ENCODE results near the gene DMXL2.
"Not testable (repeated sequence)": the region's sequence is repeated elsewhere in the genome, so short reads cannot be mapped to it uniquely, and the experiment has no call there.

The DMXL2 gene

DNA sequence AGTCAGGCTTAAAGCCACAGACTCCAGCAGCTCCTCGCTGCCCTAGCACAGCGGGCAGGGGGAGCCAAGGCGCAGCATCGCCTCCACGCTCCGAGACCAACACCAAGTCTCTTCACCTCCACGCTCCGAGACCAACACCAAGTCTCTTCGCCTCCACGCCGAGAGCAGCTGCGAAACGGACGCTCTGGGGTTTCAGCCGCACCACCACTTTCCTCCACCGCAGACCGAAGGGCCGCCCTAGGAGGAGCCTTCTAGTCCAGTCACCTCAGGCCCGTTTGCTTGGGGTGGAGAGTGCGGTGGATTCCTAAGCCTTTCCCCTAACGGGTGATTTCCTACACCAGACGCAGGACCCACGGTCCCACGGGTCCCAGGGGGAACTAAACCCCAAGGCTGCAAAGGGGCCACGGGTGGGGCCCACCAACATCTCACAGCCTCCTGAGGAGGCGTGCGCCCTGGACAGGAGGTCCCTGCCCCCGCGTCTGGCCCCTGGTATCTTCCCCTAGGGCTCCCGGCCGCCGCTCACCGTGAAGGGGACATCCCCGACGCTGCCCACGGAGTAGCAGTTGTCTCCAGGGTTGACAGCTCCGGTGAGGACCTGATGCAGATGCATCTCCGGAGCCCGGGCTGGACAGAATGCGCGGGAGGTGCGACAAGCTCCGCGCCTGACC lies 501 bp downstream of the DMXL2 start:
- DNase-seq (ENCODE audit: low spot score), result no peak

DNA sequence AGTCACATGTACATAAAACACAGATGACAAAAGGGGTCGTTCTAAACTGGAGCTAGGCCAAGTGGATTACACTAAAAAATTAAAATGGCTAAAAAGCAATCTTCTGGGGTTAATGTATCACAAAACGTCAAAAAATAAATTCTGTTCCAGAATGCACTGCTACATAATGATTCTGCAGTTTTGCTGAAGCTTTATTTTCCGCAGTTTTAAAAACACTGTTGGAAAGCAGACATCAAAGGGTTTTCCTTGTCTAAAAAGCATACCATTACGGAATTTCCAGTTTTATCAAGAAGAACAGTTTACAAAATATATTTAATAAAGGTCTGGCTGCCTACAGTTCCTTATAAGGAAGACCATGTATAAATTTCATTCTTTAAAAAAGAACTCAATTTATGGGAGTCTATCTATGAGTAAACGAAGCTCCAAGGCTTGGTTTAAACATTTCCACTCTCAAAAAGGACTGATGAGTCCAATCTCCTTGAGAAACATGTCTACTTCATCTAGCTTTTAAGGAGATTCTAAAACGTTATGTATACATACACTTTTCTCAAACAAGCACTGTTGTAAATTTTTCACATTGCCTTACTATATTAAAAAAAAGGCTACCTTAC lies 1.3 kb downstream of the DMXL2 start:
- no peak for DNase-seq (ENCODE audit: low spot score)

DNA sequence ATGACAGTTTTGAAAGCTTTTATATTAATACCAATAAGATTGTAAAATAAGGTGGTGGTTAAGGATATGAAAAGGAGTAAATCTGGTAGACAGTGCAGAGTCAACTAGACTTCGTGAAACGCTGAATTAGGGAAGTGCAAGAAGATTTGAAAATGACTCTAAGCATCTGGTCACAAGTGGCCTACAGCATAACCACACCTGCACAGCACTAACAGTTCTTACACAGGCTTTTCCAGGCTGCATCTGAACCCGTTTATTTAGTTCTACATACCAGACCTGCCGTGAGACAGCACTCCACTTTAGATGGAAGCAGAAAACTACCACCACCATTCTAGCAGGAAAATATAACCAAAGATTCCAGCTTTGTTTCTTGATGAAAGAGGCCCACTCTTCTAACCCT lies 1.9 kb downstream of the DMXL2 start:
- DNase-seq (ENCODE audit: low spot score), result no peak

GRCh38 chr15:51620122-51620521 lies 2.4 kb downstream of the DMXL2 start:
- no peak for DNase-seq (ENCODE audit: low spot score)

DNA sequence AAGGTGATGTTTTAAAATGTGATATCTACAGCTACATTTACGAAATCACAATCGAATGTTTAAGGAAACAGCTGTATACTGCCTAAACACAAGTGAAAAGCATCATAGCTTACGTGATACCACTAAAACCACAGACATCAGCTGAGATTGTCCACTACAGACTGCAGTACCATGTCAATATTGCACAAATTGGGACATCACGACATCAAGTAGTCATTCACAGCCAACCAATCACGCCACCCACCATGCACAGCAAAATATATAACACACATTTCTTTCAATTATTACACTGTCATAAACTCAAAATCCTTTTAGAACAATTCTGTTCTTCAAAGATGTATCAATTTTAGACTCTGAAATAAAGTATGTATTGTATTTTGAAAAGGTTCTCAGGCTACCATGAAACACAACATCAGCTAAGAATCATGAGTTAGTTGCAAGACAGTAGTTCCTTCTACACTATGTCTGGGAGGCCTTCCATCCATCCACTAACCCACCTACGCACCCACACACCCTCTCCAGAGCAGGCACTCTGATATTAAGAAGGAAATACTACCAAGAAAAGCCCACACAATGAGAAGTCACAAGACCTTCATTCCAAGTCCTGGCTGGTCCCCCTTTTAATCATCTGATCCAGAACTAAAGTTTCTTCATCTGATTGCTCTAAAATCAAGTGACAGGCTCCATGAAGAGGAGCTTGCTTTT lies 3.1 kb downstream of the DMXL2 start:
- DNase-seq (ENCODE audit: low spot score), result no peak

DNA sequence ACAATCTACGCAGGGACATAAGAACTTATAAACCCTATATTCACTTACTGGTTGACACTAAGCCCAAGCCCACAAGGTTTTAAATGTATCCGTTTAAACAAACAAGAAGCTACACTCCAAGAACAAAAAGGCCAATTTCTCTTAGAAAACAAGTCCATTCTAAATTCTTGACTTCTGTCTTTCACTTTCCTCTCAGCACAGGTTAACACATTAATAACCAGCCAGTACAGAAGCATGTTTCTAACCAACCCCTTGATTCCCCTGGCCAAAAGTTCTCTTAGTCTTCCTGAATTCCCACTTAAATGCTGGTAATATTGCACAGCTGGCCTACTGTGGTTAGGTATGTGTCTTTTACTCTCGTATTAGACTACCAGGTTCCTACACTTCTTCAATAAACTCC lies 4.7 kb downstream of the DMXL2 start:
- no peak for DNase-seq (ENCODE audit: low spot score)

- DNase-seq (ENCODE audit: low spot score), result no peak
These were observed 8.6 kb downstream of the DMXL2 start for GRCh38 chr15:51613951-51614350.

- not testable (repeated sequence) for DNase-seq (ENCODE audit: low spot score)
These were observed 9.9 kb downstream of the DMXL2 start for GRCh38 chr15:51612669-51613068.

- not testable (repeated sequence) for DNase-seq (ENCODE audit: low spot score)
These were observed 19.1 kb downstream of the DMXL2 start for GRCh38 chr15:51603462-51603948.

DNA sequence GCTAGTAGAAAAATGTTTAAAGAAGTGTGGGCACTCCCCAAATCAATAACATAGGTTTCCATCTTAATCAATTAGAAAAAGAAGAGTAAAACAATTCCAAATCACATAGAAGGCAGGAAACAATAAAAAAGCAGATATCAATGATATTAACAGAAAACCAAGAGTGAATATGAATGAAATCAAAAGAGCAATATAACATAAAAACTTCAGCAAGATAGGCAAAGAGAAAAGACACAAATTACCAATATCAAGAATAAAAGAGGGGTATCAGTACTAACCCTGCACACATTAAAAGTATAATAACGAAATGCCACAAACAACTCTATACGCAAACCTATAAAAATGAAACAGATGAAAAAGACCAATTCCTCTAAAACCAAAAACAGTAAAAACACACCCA lies 19.6 kb downstream of the DMXL2 start:
- DNase-seq (ENCODE audit: low spot score), result no peak

DNA sequence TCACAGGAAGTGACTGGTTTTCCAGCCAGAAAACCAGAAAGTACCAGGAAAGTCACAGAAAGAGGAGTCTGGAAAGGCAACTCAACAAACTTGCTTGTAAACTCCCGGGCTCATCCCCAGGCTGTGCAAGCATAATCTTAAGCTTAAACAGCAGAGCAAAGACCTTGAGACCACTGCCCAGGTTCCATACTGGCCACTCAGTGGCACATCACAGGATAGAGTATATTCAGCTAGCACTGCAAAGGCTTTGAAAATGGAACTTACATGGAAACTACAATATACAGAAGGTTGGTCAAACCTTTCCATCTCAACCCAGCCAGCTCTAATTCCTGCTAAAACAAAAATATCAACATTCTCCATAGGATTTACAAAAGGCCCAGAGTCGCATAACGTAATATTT lies 20.1 kb downstream of the DMXL2 start:
- DNase-seq (ENCODE audit: low spot score), result no peak

DNA sequence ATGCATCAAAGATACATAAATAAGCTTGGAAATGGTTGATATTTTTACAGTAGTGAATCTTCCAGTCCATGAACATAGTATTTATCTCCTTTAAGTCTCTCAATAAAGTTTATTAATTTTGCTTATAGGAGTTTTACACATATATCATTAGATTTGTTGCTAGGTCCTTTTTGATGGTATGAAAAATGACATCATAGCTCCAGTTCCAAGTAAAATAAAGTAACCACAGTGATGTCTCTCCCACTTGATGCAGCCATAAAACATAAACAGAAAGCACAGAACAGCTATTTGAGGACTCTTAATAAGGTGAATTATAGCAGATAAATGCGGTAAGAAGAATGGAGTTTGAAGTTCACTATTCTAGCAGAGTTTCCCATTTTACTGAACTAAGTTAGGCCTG lies 20.8 kb downstream of the DMXL2 start:
- no peak for DNase-seq (ENCODE audit: low spot score)

- DNase-seq (ENCODE audit: low spot score), result no peak
These were observed 22.5 kb downstream of the DMXL2 start for GRCh38 chr15:51600114-51600513.

GRCh38 chr15:51589881-51590568 lies 32.5 kb downstream of the DMXL2 start:
- DNase-seq (ENCODE audit: low spot score), result no peak

GRCh38 chr15:51588966-51589365 lies 33.6 kb downstream of the DMXL2 start:
- DNase-seq (ENCODE audit: low spot score), result no peak

DNA sequence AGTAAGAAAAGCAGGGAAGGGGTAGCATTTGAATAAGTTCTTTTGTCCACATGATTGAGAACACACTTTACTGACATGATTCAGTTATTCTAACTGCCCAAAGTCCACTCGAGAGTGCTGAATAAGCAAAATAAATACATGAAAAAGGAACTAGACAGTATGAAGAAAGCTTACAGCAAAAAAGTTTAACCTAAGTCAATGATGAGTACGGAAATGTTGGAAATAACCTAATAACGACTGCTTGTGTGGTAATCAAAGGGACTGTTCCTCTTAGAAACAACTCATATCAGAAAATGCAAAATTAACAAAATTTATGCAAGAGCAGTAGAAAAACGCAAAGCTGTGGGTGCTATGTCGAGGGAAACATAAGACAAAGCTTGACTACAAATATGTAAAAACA lies 36.6 kb downstream of the DMXL2 start:
- no peak for DNase-seq (ENCODE audit: low spot score)

DNA sequence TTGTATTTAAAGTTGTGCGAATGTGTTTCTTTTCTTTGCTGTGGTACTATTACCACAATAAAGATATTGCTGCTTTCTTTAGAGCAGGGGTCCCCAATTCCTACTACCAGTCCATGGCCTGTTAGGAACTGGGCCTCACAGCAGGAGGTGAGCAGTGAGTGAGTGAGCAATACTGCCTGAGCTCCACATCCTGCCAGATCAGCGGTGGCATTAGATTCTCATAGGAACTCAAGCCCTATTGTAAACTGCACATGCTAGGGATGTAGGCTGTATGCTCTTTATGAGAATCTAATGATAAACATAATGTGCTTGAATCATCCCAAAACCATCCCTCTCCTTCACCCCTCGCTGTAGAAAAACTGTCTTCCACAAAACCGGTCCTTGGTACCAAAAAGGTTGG lies 41.6 kb downstream of the DMXL2 start:
- DNase-seq (ENCODE audit: low spot score), result no peak

- DNase-seq (ENCODE audit: low spot score), result no peak
These were observed 42.2 kb downstream of the DMXL2 start for GRCh38 chr15:51580385-51580784.

GRCh38 chr15:51579012-51579411 lies 43.6 kb downstream of the DMXL2 start:
- no peak for DNase-seq (ENCODE audit: low spot score)

GRCh38 chr15:51577636-51578304 lies 44.8 kb downstream of the DMXL2 start:
- no peak for DNase-seq (ENCODE audit: low spot score)

GRCh38 chr15:51576911-51577500 lies 45.6 kb downstream of the DMXL2 start:
- DNase-seq (ENCODE audit: low spot score), result no peak
